Thymus (tissue), 11 donors: ENCODE data around the gene OAS2. TPM values are rescaled to one million over a fixed set of nuclear protein-coding genes. Genes with fewer than 3 reads are reported as not detected.
"Not testable (repeated sequence)": the region's sequence is repeated elsewhere in the genome, so short reads cannot be mapped to it uniquely, and the experiment has no call there.

Experiments
- DNase-seq, 9 donors: peaks; one replicate each; pipeline ENCODE4 v3.0.0-alpha.2; 2013; ENCODE audit warnings: low spot score in 9 of 9, low read depth in 6 of 9, missing footprints in 1 of 9
- H3K27ac ChIP-seq, 2 donors: one replicate each; pipeline ENCODE4 v1.5.1; 2013; ENCODE audit warnings: control low read depth in 1 of 2, low read depth in 1 of 2, low read length in 1 of 2, mild to moderate bottlenecking in 1 of 2, moderate library complexity in 1 of 2
- H3K27me3 ChIP-seq, 2 donors: one replicate each; pipeline ENCODE4 v1.5.1; 2013; ENCODE audit warnings: low read length in 1 of 2; ENCODE audit not compliant: control insufficient read depth in 2 of 2, insufficient read depth in 1 of 2
- H3K36me3 ChIP-seq, 2 donors: one replicate each; pipeline ENCODE4 v1.5.1; 2013; ENCODE audit warnings: low read length in 1 of 2, mild to moderate bottlenecking in 1 of 2, moderate library complexity in 1 of 2; ENCODE audit not compliant: control insufficient read depth in 2 of 2, insufficient read depth in 2 of 2
- H3K4me1 ChIP-seq, 2 donors: one replicate each; pipeline ENCODE4 v1.5.1; 2013; ENCODE audit warnings: low read length in 2 of 2; ENCODE audit not compliant: control insufficient read depth in 2 of 2, insufficient read depth in 2 of 2
- H3K4me3 ChIP-seq, 2 donors: one replicate each; pipeline ENCODE4 v1.5.1; 2013; ENCODE audit warnings: low read length in 2 of 2, control low read depth in 1 of 2, mild to moderate bottlenecking in 1 of 2
- H3K9me3 ChIP-seq, 2 donors: one replicate each; pipeline ENCODE4 v1.5.1; 2013; ENCODE audit warnings: low read length in 1 of 2, mild to moderate bottlenecking in 1 of 2; ENCODE audit not compliant: control insufficient read depth in 2 of 2, insufficient read depth in 1 of 2
- WGBS: extraction: QIAGEN DNeasy Blood & Tissue Kit; methylation state at CpG from one replicate; pipeline ENCODE4 v1.1.7; 2013; 5-methylcytosine and 5-hydroxymethylcytosine counted together
- polyA plus RNA-seq: library from polyadenylated mRNA; stranded (reverse); fragments of 200-250 nt; gene quantifications from one replicate; pipeline ENCODE4 v1.2.3, GENCODE V29; 2013
- total RNA-seq: library from RNA; stranded (reverse); fragments of 120-200 nt; gene quantifications from one replicate; pipeline ENCODE4 v1.2.4, GENCODE V29; 2013
- donor health status: healthy.

The OAS2 gene
- total and polyA plus RNA-seq, 2 donors, result 29.8 to 45.8 TPM

- H3K27me3 ChIP-seq, result no peaks in the 10 kb centered on the region
- H3K4me3 ChIP-seq, result no peak overlapping the region
- peaks cover 13 to 21% of the 10 kb centered on the region in 2 donors for H3K36me3 ChIP-seq
- no peak overlapping the region for H3K27ac ChIP-seq
- 96% methylated on average over 14 of the region's 14 CpGs for WGBS
- no peak for DNase-seq
- no peaks in the 10 kb centered on the region for H3K4me1 ChIP-seq
- no peaks in the 10 kb centered on the region for H3K9me3 ChIP-seq
These were observed 31.9 kb upstream of the OAS2 start for GRCh38 chr12:112946236-112947000.

GRCh38 chr12:112947314-112947713 is 31.0 kb upstream of the OAS2 start:
- Histone ChIP-seq H3K4me3 (no peak overlapping the region), H3K27me3 (no peaks in the 10 kb centered on the region), H3K27ac (no peak overlapping the region), H3K9me3 (no peaks in the 10 kb centered on the region), H3K36me3 (peaks cover 8 to 24% of the 10 kb centered on the region in 2 donors), H3K4me1 (no peaks in the 10 kb centered on the region)
- WGBS, result 0% methylated on average over 1 of the region's 1 CpG
- DNase-seq, result no peak

GRCh38 chr12:112947761-112948160 is 30.6 kb upstream of the OAS2 start:
- Histone ChIP-seq H3K27me3 (no peaks in the 10 kb centered on the region), H3K9me3 (no peaks in the 10 kb centered on the region), H3K4me1 (no peaks in the 10 kb centered on the region), H3K36me3 (peaks cover 8 to 24% of the 10 kb centered on the region in 2 donors), H3K27ac (no peak overlapping the region), H3K4me3 (no peak overlapping the region)
- WGBS, result 98% methylated on average over 5 of the region's 5 CpGs
- DNase-seq, result no peak

GRCh38 chr12:112948806-112949205 is 29.5 kb upstream of the OAS2 start:
- Histone ChIP-seq H3K9me3 (no peaks in the 10 kb centered on the region), H3K4me3 (no peak overlapping the region), H3K27me3 (no peaks in the 10 kb centered on the region), H3K4me1 (no peaks in the 10 kb centered on the region), H3K36me3 (peaks cover 8 to 24% of the 10 kb centered on the region in 2 donors), H3K27ac (no peak overlapping the region)
- no peak for DNase-seq
- WGBS, result 97% methylated on average over 7 of the region's 7 CpGs

- no peak overlapping the region for H3K27ac ChIP-seq
- 97% methylated on average over 11 of the region's 11 CpGs for WGBS
- H3K9me3 ChIP-seq, result no peaks in the 10 kb centered on the region
- peaks cover 8 to 19% of the 10 kb centered on the region in 2 donors for H3K36me3 ChIP-seq
- no peaks in the 10 kb centered on the region for H3K27me3 ChIP-seq
- no peak overlapping the region for H3K4me3 ChIP-seq
- no peak for DNase-seq
- H3K4me1 ChIP-seq, result no peaks in the 10 kb centered on the region
These were observed 27.6 kb upstream of the OAS2 start for GRCh38 chr12:112950701-112951100.

GRCh38 chr12:112957125-112957524 is 21.2 kb upstream of the OAS2 start:
- H3K9me3 ChIP-seq, H3K27me3 ChIP-seq, H3K4me3 ChIP-seq, H3K4me1 ChIP-seq, H3K27ac ChIP-seq, DNase-seq: not testable (repeated sequence)
- peaks cover 0 to 12% of the 10 kb centered on the region in 2 donors for H3K36me3 ChIP-seq
- over 99% methylated on average over 4 of the region's 4 CpGs for WGBS

- H3K9me3 ChIP-seq, result peaks cover 1 to 4% of the 10 kb centered on the region in 2 donors
- H3K4me3 ChIP-seq, result no peak overlapping the region
- no peak overlapping the region for H3K27ac ChIP-seq
- no peaks in the 10 kb centered on the region for H3K4me1 ChIP-seq
- H3K27me3 ChIP-seq, result no peaks in the 10 kb centered on the region
- no peak for DNase-seq
- WGBS, result 87% methylated on average over 7 of the region's 7 CpGs
- peaks cover 23 to 26% of the 10 kb centered on the region in 2 donors for H3K36me3 ChIP-seq
These were observed 17.2 kb upstream of the OAS2 start for GRCh38 chr12:112961074-112961473.

- Histone ChIP-seq H3K27ac (no peak overlapping the region), H3K9me3 (peaks cover 1 to 4% of the 10 kb centered on the region in 2 donors), H3K4me3 (no peak overlapping the region), H3K36me3 (peaks cover 23 to 27% of the 10 kb centered on the region in 2 donors), H3K4me1 (no peaks in the 10 kb centered on the region), H3K27me3 (no peaks in the 10 kb centered on the region)
- WGBS, result 97% methylated on average over 4 of the region's 4 CpGs
- DNase-seq, result no peak
These were observed 16.8 kb upstream of the OAS2 start for GRCh38 chr12:112961536-112961935.

GRCh38 chr12:112962561-112962960 is 15.8 kb upstream of the OAS2 start:
- H3K9me3 ChIP-seq, result peaks cover 1 to 4% of the 10 kb centered on the region in 2 donors
- H3K27ac ChIP-seq, result no peak overlapping the region
- no peak overlapping the region for H3K4me3 ChIP-seq
- WGBS, result 99% methylated on average over 7 of the region's 7 CpGs
- H3K36me3 ChIP-seq, result peaks cover 23 to 31% of the 10 kb centered on the region in 2 donors
- no peaks in the 10 kb centered on the region for H3K27me3 ChIP-seq
- no peaks in the 10 kb centered on the region for H3K4me1 ChIP-seq
- DNase-seq, result no peak
